ENCODE results near the gene ADGRE3. TPM values are rescaled to one million over a fixed set of nuclear protein-coding genes. Genes with fewer than 3 reads are reported as not detected.

ADGRE3 gene
- total and polyA plus RNA-seq, 4 donors = 0.15 to 0.67 (median 0.22) TPM

- H3K27me3 ChIP-seq (ENCODE audit: control insufficient read depth in 4 of 4, insufficient read depth in 4 of 4, low read length in 3 of 4) = no peaks in the 10 kb centered on the region
- H3K9ac ChIP-seq (ENCODE audit: low read depth in 1 of 2, low read length in 2 of 2) = no peak overlapping the region
- no peak for DNase-seq (ENCODE audit: low spot score)
- H3K27ac ChIP-seq (ENCODE audit: low read depth in 1 of 2, low read length in 2 of 2) = no peak overlapping the region
- H3K36me3 ChIP-seq (ENCODE audit: control insufficient read depth in 4 of 4, insufficient read depth in 3 of 4, low read depth in 1 of 4, low read length in 3 of 4) = no peaks in the 10 kb centered on the region
- peaks cover 0 to under 1% (median 0%) of the 10 kb centered on the region in 4 donors for H3K4me1 ChIP-seq (ENCODE audit: control insufficient read depth in 4 of 4, insufficient read depth in 4 of 4, low read length in 3 of 4)
- no peaks in the 10 kb centered on the region for H3K9me3 ChIP-seq (ENCODE audit: control insufficient read depth in 4 of 4, low read length in 3 of 4)
- 81% methylated on average over 5 of the region's 5 CpGs for WGBS
- H3K4me3 ChIP-seq (ENCODE audit: low read depth in 1 of 3, low read length in 3 of 3) = no peak overlapping the region
- TF ChIP-seq YY1 (IDR thresholded peaks at IDR 0.05) = no peak
- TF ChIP-seq NR2F2 (IDR thresholded peaks at IDR 0.05) = no peak
- no peak for TF ChIP-seq RAD21 (IDR thresholded peaks at IDR 0.05)
- no peak for TF ChIP-seq REST (IDR thresholded peaks at IDR 0.05)
- TF ChIP-seq MAX (IDR thresholded peaks at IDR 0.05) = no peak
- TF ChIP-seq ZBTB33 (IDR thresholded peaks at IDR 0.05) = no peak
- no peak for TF ChIP-seq CTCF (IDR thresholded peaks at IDR 0.05; ENCODE audit: low read depth, low read length, missing input control)
- TF ChIP-seq FOXA2 (IDR thresholded peaks at IDR 0.05) = no peak
- TF ChIP-seq HNF4G (IDR thresholded peaks at IDR 0.05) = no peak
- no peak for TF ChIP-seq ATF3 (IDR thresholded peaks at IDR 0.05)
- TF ChIP-seq HNF4A (conservative IDR thresholded peaks at IDR 0.05) = no peak
- no peak for TF ChIP-seq SP1 (IDR thresholded peaks at IDR 0.05)
- no peak for TF ChIP-seq FOXA1 (IDR thresholded peaks at IDR 0.05)
- TF ChIP-seq JUND (IDR thresholded peaks at IDR 0.05) = no peak
Observed at GRCh38 chr19:14577264-14577663, 97.4 kb downstream of the ADGRE3 start.

- Histone ChIP-seq H3K27ac (ENCODE audit: low read depth in 1 of 2, low read length in 2 of 2) (no peak overlapping the region), H3K4me3 (ENCODE audit: low read depth in 1 of 3, low read length in 3 of 3) (no peak overlapping the region), H3K9ac (ENCODE audit: low read depth in 1 of 2, low read length in 2 of 2) (no peak overlapping the region), H3K36me3 (ENCODE audit: control insufficient read depth in 4 of 4, insufficient read depth in 3 of 4, low read depth in 1 of 4, low read length in 3 of 4) (no peaks in the 10 kb centered on the region), H3K4me1 (ENCODE audit: control insufficient read depth in 4 of 4, insufficient read depth in 4 of 4, low read length in 3 of 4) (peaks cover 0 to 6% (median under 1%) of the 10 kb centered on the region in 4 donors), H3K27me3 (ENCODE audit: control insufficient read depth in 4 of 4, insufficient read depth in 4 of 4, low read length in 3 of 4) (no peaks in the 10 kb centered on the region), H3K9me3 (ENCODE audit: control insufficient read depth in 4 of 4, low read length in 3 of 4) (no peaks in the 10 kb centered on the region)
- TF ChIP-seq RXRA (IDR thresholded peaks at IDR 0.05) = no peak
- DNase-seq (ENCODE audit: low spot score) = no peak
- 80% methylated on average over 8 of the region's 8 CpGs for WGBS
Observed at GRCh38 chr19:14576363-14576762, 98.3 kb downstream of the ADGRE3 start.

All from liver (tissue), 9 donors.